IMR-90 (cell line): Measurements from ENCODE around the gene MSMO1. TPM values are rescaled to one million over a fixed set of nuclear protein-coding genes. Genes with fewer than 3 reads are reported as not detected.

Experiments used
- ATAC-seq: fragments of 200-7000 bp; cut with Tn5 transposase; 2 replicates; pipeline ENCODE4 v1.9.1; 2020; ENCODE audit warnings: low read depth, mild to moderate bottlenecking, moderate library complexity
- BruUV-seq: library from RNA; stranded (reverse); fragments of 400-500 nt; replicated peaks from 2 replicates; lab custom pipeline; 2021; lab: Mats Ljungman, UMichigan
- CTCF ChIA-PET: fragments of 300-600 bp; formaldehyde crosslinking; extraction: SDS; loops from one replicate; lab custom pipeline; 2021; ENCODE audit warnings: antibody characterized with exemption; lab: Yijun Ruan, JAX
- POLR2A ChIA-PET: fragments of 300-600 bp; sonication (Branson Sonifier 250); formaldehyde crosslinking; loops from one replicate; lab custom pipeline; 2022; ENCODE audit warnings: antibody characterized with exemption; ENCODE audit not compliant: unreplicated experiment; lab: Charles Lee
- DNase-seq: peaks from one replicate; pipeline ENCODE4 v3.0.0; 2013
- H2AFZ ChIP-seq: replicated peaks from 2 replicates; pipeline ENCODE3; 2013; ENCODE audit warnings: low read length, mild to moderate bottlenecking; ENCODE audit not compliant: poor library complexity
- H2AK5ac ChIP-seq: 2 replicates; pipeline ENCODE4 v1.6.1; 2013; ENCODE audit warnings: low read depth, low read length, inconsistent platforms
- H2AK9ac ChIP-seq: replicated peaks from 2 replicates; pipeline ENCODE3; 2013; ENCODE audit warnings: mild to moderate bottlenecking, low read depth, low read length, moderate library complexity; ENCODE audit not compliant: poor library complexity
- H2BK120ac ChIP-seq: 2 replicates; pipeline ENCODE4 v1.6.1; 2013; ENCODE audit warnings: low read depth, low read length, inconsistent platforms
- H2BK15ac ChIP-seq: 3 replicates; pipeline ENCODE4 v1.6.1; 2013; ENCODE audit warnings: low read depth, low read length, inconsistent platforms
- H2BK20ac ChIP-seq: 2 replicates; pipeline ENCODE4 v1.6.1; 2013; ENCODE audit warnings: low read depth, mild to moderate bottlenecking, inconsistent platforms, low read length, moderate library complexity
- H2BK5ac ChIP-seq: 2 replicates; pipeline ENCODE4 v1.6.1; 2013; ENCODE audit warnings: mild to moderate bottlenecking, low read depth, low read length, inconsistent platforms; ENCODE audit not compliant: poor library complexity, severe bottlenecking
- H3K14ac ChIP-seq: replicated peaks from 2 replicates; pipeline ENCODE4 v1.6.1; 2013; ENCODE audit warnings: low read depth, low read length, inconsistent platforms
- H3K18ac ChIP-seq: 2 replicates; pipeline ENCODE4 v1.6.1; 2013; ENCODE audit warnings: low read depth, low read length, control low read depth
- H3K23ac ChIP-seq: 2 replicates; pipeline ENCODE4 v1.6.1; 2013; ENCODE audit warnings: low read depth, low read length, inconsistent platforms
- H3K27ac ChIP-seq: 2 replicates; pipeline ENCODE4 v1.5.1; 2013; ENCODE audit warnings: mild to moderate bottlenecking, control low read depth, low read length; ENCODE audit not compliant: insufficient read depth
- H3K27me3 ChIP-seq: 2 replicates; pipeline ENCODE4 v1.6.1; 2013; ENCODE audit warnings: low read length; ENCODE audit not compliant: control insufficient read depth, insufficient read depth
- H3K36me3 ChIP-seq: 2 replicates; pipeline ENCODE4 v1.6.1; 2013; ENCODE audit warnings: low read length, mixed read lengths; ENCODE audit not compliant: control insufficient read depth, insufficient read depth
- H3K4ac ChIP-seq: 2 replicates; pipeline ENCODE4 v1.6.1; 2013; ENCODE audit warnings: low read depth, low read length, inconsistent platforms
- H3K4me1 ChIP-seq: 2 replicates; pipeline ENCODE4 v1.6.1; 2013; ENCODE audit warnings: low read length, mixed read lengths; ENCODE audit not compliant: control insufficient read depth, insufficient read depth
- H3K4me2 ChIP-seq: 2 replicates; pipeline ENCODE4 v1.6.1; 2013; ENCODE audit warnings: low read depth, mild to moderate bottlenecking, control low read depth, low read length, moderate library complexity
- H3K4me3 ChIP-seq: 2 replicates; pipeline ENCODE4 v1.5.1; 2013; ENCODE audit warnings: low read depth, mild to moderate bottlenecking, control low read depth, low read length, moderate library complexity; ENCODE audit not compliant: insufficient read depth
- H3K56ac ChIP-seq: 2 replicates; pipeline ENCODE4 v1.6.1; 2013; ENCODE audit warnings: low read length, inconsistent platforms; ENCODE audit not compliant: insufficient read depth; ENCODE audit errors: extremely low read depth
- H3K79me1 ChIP-seq, 2 experiments: 2 replicates each; pipeline ENCODE4 v1.6.1; 2013; ENCODE audit warnings: low read length in 2 of 2, inconsistent platforms in 1 of 2, low read depth in 1 of 2
- H3K9ac ChIP-seq: 2 replicates; pipeline ENCODE4 v1.6.1; 2013; ENCODE audit warnings: low read depth, low read length, control low read depth
- H3K9me1 ChIP-seq: 2 replicates; pipeline ENCODE4 v1.6.1; 2013; ENCODE audit warnings: low read length, inconsistent platforms; ENCODE audit not compliant: insufficient read depth
- H3K9me3 ChIP-seq: 2 replicates; pipeline ENCODE4 v1.6.1; 2013; ENCODE audit warnings: low read length; ENCODE audit not compliant: control insufficient read depth, insufficient read depth
- H4K20me1 ChIP-seq: 2 replicates; pipeline ENCODE4 v1.6.1; 2013; ENCODE audit warnings: low read length, inconsistent platforms; ENCODE audit not compliant: insufficient read depth
- H4K5ac ChIP-seq: 2 replicates; pipeline ENCODE4 v1.6.1; 2013; ENCODE audit warnings: mild to moderate bottlenecking, low read depth, low read length, control low read depth
- H4K8ac ChIP-seq, 2 experiments: 2 replicates each; pipeline ENCODE4 v1.6.1; 2013; ENCODE audit warnings: low read depth in 2 of 2, low read length in 2 of 2, control low read depth in 1 of 2, inconsistent platforms in 1 of 2
- H4K91ac ChIP-seq: 2 replicates; pipeline ENCODE4 v1.6.1; 2013; ENCODE audit warnings: low read depth, low read length, inconsistent platforms; ENCODE audit not compliant: insufficient read depth
- CEBPB ChIP-seq: IDR thresholded peaks from 2 replicates; pipeline ENCODE4 v1.6.1; 2012; ENCODE audit warnings: low read depth, low read length, improper control_type of control experiment
- CHD1 ChIP-seq: IDR thresholded peaks from 2 replicates; pipeline ENCODE4 v1.6.1; 2012; ENCODE audit warnings: low read depth, low read length, improper control_type of control experiment
- WGBS, 2 experiments: methylation state at CpG; one replicate each; pipeline versions ENCODE4 v1.1.5 to v1.1.7; 2013; ENCODE audit warnings: missing lambda C conversion rate in 2 of 2; ENCODE audit not compliant: insufficient read length in 1 of 2; ENCODE audit errors: extremely low coverage in 2 of 2; 5-methylcytosine and 5-hydroxymethylcytosine counted together
- dilution Hi-C: fragments of 300-500 bp; cut with HindIII; formaldehyde crosslinking; loops from one replicate; pipeline ENCODE4 v1.14.3; 2018; ENCODE audit warnings: low sequenced_read_pairs; ENCODE audit not compliant: unreplicated experiment
- in situ Hi-C: fragments of 300-500 bp; cut with MboI; formaldehyde crosslinking; loops from 3 replicates; pipeline ENCODE4 v1.14.3; 2019; ENCODE audit warnings: low sequenced_read_pairs, inconsistent platforms, mixed read lengths
- intact Hi-C: fragments of 100-400 bp; cut with micrococcal nuclease; formaldehyde crosslinking; loops from 2 replicates; pipeline ENCODE4 v1.10.0; 2022
- polyA plus RNA-seq, 3 experiments: library from polyadenylated mRNA; depleted of rRNA; stranded (reverse); fragments of >200 nt; gene quantifications; 2 replicates each; pipeline ENCODE4 v1.2.3, GENCODE V29; 2012; ENCODE audit warnings: low replicate concordance in 1 of 3
- total RNA-seq: library from RNA; depleted of rRNA; stranded (reverse); fragments of >200 nt; gene quantifications from 2 replicates; pipeline ENCODE4 v1.2.3, GENCODE V29; 2012

Gene MSMO1
- total and polyA plus RNA-seq, 2 of the 4 experiments (the other 2 are of a cell fraction) = 40.1 to 42.1 TPM

GRCh38 chr4:165364452-165365080, 37.1 kb downstream of the MSMO1 start:
- Histone ChIP-seq H3K23ac (no peak overlapping the region), H4K8ac (no peak overlapping the region), H3K9me1 (no peaks in the 10 kb centered on the region), H2AK5ac (no peak overlapping the region), H3K18ac (no peak overlapping the region), H3K4me2 (no peak overlapping the region), H4K20me1 (no peaks in the 10 kb centered on the region), H2BK5ac (no peak overlapping the region), H3K9me3 (no peaks in the 10 kb centered on the region), H3K27me3 (peaks cover 4% of the 10 kb centered on the region), H4K91ac (no peak overlapping the region), H2AK9ac (no peak overlapping the region), H3K14ac (no peak overlapping the region), H3K36me3 (no peaks in the 10 kb centered on the region), H3K27ac (no peak overlapping the region), H2BK15ac (no peak overlapping the region), H2AFZ (no peak overlapping the region), H2BK120ac (no peak overlapping the region), H3K56ac (no peak overlapping the region), H3K4me1 (no peaks in the 10 kb centered on the region), H3K79me1 (no peaks in the 10 kb centered on the region), H3K4me3 (no peak overlapping the region), H3K4ac (no peak overlapping the region), H4K5ac (no peak overlapping the region), H3K9ac (no peak overlapping the region), H2BK20ac (no peak overlapping the region)
- dilution Hi-C loops = no loop called here
- 55% methylated on average over 2 of the region's 2 CpGs; no CpG with 5 or more reads in 1 of the 2 experiments for WGBS, 2 experiments
- ATAC-seq (no peak), DNase-seq (no peak)
- TF ChIP-seq CHD1 = no peak
- TF ChIP-seq CEBPB = peak; percentile 86
- POLR2A ChIA-PET = no interaction called here
- in situ Hi-C loops = no loop called here
- intact Hi-C loops = no loop called here
- BruUV-seq = no TSS peak
- CTCF ChIA-PET = no interaction called here
